NCI-H2029 (cell line): ENCODE measurements around the gene OR7G2.

ENCODE experiments used
- DNase-seq: peaks from one replicate; lab custom pipeline; 2025; lab: John Stamatoyannopoulos, UW

OR7G2 gene

GRCh38 chr19:9107375-9107774, at the start of gene OR7G2:
Gene OR7G2, minus strand, starts transcription at chr19:9107475. Its CDS starts 4,232 bp downstream, at chr19:9103243.
- no peak for DNase-seq

- no peak for DNase-seq
Observed at GRCh38 chr19:9156304-9156703, 49.0 kb upstream of the OR7G2 start.

GRCh38 chr19:9155591-9155990, 48.3 kb upstream of the OR7G2 start:
- DNase-seq: no peak

- no peak for DNase-seq
Observed at GRCh38 chr19:9151367-9151766, 44.1 kb upstream of the OR7G2 start.

GRCh38 chr19:9150650-9151049, 43.4 kb upstream of the OR7G2 start:
- DNase-seq: no peak

- DNase-seq: no peak
Observed at GRCh38 chr19:9149997-9150396, 42.7 kb upstream of the OR7G2 start.

GRCh38 chr19:9148697-9149096, 41.4 kb upstream of the OR7G2 start:
- no peak for DNase-seq

- no peak for DNase-seq
Observed at GRCh38 chr19:9146882-9147281, 39.6 kb upstream of the OR7G2 start.

- no peak for DNase-seq
Observed at GRCh38 chr19:9144920-9145319, 37.6 kb upstream of the OR7G2 start.

GRCh38 chr19:9140159-9140874, 33.0 kb upstream of the OR7G2 start, which contains the start of gene ZNF317:
Gene ZNF317, plus strand, starts transcription at chr19:9140397. Its CDS starts 15,620 bp downstream, at chr19:9156017.
- peak; percentile 95 for DNase-seq

GRCh38 chr19:9139609-9140158, 32.4 kb upstream of the OR7G2 start:
- DNase-seq: no peak

GRCh38 chr19:9132422-9132821, 25.1 kb upstream of the OR7G2 start:
- DNase-seq: no peak

- no peak for DNase-seq
Observed at GRCh38 chr19:9130965-9131364, 23.7 kb upstream of the OR7G2 start.

- no peak for DNase-seq
Observed at GRCh38 chr19:9128171-9128570, 20.9 kb upstream of the OR7G2 start.

GRCh38 chr19:9126900-9127405, 19.7 kb upstream of the OR7G2 start, which contains the start of gene OR7G3:
Gene OR7G3, minus strand, starts transcription at chr19:9126950. Its CDS starts 0 bp downstream, at chr19:9126950.
- DNase-seq: no peak

- DNase-seq: no peak
Observed at GRCh38 chr19:9116547-9116946, 9.3 kb upstream of the OR7G2 start.

GRCh38 chr19:9115307-9115813, 8.1 kb upstream of the OR7G2 start, which contains the start of gene OR7G1:
Gene OR7G1, minus strand, starts transcription at chr19:9115763. Its CDS starts 0 bp downstream, at chr19:9115763.
- DNase-seq: no peak

- DNase-seq: no peak
Observed at GRCh38 chr19:9109959-9110358, 2.7 kb upstream of the OR7G2 start.

GRCh38 chr19:9086761-9087160, 20.5 kb downstream of the OR7G2 start, which contains the start of gene OR1M1:
Gene OR1M1, plus strand, starts transcription at chr19:9087061. Its CDS starts 6,184 bp downstream, at chr19:9093245.
- DNase-seq: no peak

GRCh38 chr19:9078651-9079050, 28.6 kb downstream of the OR7G2 start:
- DNase-seq: no peak

- DNase-seq: no peak
Observed at GRCh38 chr19:9076901-9077300, 30.4 kb downstream of the OR7G2 start.

GRCh38 chr19:9075064-9075949, 32.0 kb downstream of the OR7G2 start:
- DNase-seq: peak; percentile 63
